ENCODE data around the gene KLHDC2. TPM values are rescaled to one million over a fixed set of nuclear protein-coding genes. Genes with fewer than 3 reads are reported as not detected.
"Not testable (repeated sequence)": the region's sequence is repeated elsewhere in the genome, so short reads cannot be mapped to it uniquely, and the experiment has no call there.

Gene KLHDC2
- total RNA-seq, 2 experiments from 2014 or later: 24.9 to 25.5 TPM

DNA sequence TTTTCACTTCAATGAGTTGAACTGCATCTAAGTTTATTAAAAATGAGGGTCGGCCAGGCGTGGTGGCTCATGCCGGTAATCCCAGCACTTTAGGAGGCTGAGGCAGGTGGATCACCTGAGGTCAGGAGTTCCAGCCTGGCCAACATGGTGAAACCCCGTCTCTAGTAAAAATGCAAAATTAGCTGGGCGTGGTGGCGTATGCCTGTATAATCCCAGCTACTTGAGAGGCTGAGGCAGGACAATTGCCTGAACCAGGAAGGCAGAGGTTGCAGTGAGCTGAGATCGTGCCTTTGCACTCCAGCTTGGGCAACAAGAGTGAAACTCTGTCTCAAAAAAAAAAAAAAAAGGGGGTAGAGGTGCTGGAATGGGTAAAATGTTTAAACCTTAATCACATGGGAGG, 13.1 kb downstream of the KLHDC2 start:
- not testable (repeated sequence) for H3K27ac Mint-ChIP-seq; H3K27me3 Mint-ChIP-seq (ENCODE audit: low read depth); H3K4me3 Mint-ChIP-seq; DNase-seq; H3K9me3 Mint-ChIP-seq (ENCODE audit: insufficient read depth); H3K4me1 Mint-ChIP-seq (ENCODE audit: low read depth); ATAC-seq
- CTCF ChIA-PET: interaction anchor here (1.1 to 2.4 kb wide), 3 partner anchors 14 to 149 kb away, joined by 3 to 11 read pairs (median 4); partner anchors contain the start of genes DNAAF2 and KLHDC2
- POLR2A ChIA-PET: interaction anchor here (0.5 to 1.4 kb wide), 5 partner anchors 9 to 80 kb away, joined by 3 to 9 read pairs (median 3); partner anchors contain the start of gene KLHDC2
- H3K36me3 Mint-ChIP-seq (ENCODE audit: low read depth): peaks cover 58% of the 10 kb centered on the region

- ATAC-seq: no peak
- no peak for DNase-seq
- ChIA-PET POLR2A (interaction anchor here (1.5 kb wide), 1 partner anchor 15 kb away, joined by 6 read pairs; the partner anchor contains the start of gene KLHDC2), CTCF (interaction anchor here (1.4 to 1.8 kb wide), 3 partner anchors 16 to 163 kb away, joined by 3 to 5 read pairs (median 3); partner anchors contain the start of genes KLHDC2, MGAT2, NEMF and RPL36AL)
- no peaks in the 10 kb centered on the region for H3K4me1 Mint-ChIP-seq (ENCODE audit: low read depth)
- no peaks in the 10 kb centered on the region for H3K27me3 Mint-ChIP-seq (ENCODE audit: low read depth)
- no peak overlapping the region for H3K27ac Mint-ChIP-seq
- no peaks in the 10 kb centered on the region for H3K9me3 Mint-ChIP-seq (ENCODE audit: insufficient read depth)
- peaks cover 66% of the 10 kb centered on the region for H3K36me3 Mint-ChIP-seq (ENCODE audit: low read depth)
- no peak overlapping the region for H3K4me3 Mint-ChIP-seq
Observed at GRCh38 chr14:49783394-49784014, 15.6 kb downstream of the KLHDC2 start.

DNA sequence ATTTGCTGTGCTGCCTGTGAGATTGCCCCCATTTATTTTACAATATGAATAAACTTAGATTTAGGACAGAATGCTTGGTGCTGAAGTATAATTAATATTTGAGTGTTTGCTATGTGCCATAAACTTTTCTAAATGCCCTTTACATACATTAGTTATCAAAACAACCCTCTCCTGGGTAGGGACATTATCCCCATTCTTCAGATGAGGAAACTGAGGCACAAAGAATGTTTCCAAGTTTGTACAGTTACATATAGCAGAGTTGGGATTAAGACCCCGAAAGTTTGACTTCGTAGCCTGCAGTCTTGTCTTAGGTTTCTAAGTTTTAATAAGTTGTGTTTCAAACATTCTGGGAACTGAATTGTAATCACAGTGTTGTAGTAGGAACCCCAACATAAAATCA, 18.4 kb downstream of the KLHDC2 start:
- no peak overlapping the region for H3K27ac Mint-ChIP-seq
- ATAC-seq (no peak), DNase-seq (no peak)
- ChIA-PET CTCF (no interaction called here), POLR2A (interaction anchor here (1.0 kb wide), 1 partner anchor 18 kb away, joined by 3 read pairs; the partner anchor contains the start of gene KLHDC2)
- H3K36me3 Mint-ChIP-seq (ENCODE audit: low read depth): peaks cover 73% of the 10 kb centered on the region
- no peak overlapping the region for H3K4me3 Mint-ChIP-seq
- no peaks in the 10 kb centered on the region for H3K27me3 Mint-ChIP-seq (ENCODE audit: low read depth)
- no peaks in the 10 kb centered on the region for H3K4me1 Mint-ChIP-seq (ENCODE audit: low read depth)
- no peaks in the 10 kb centered on the region for H3K9me3 Mint-ChIP-seq (ENCODE audit: insufficient read depth)

DNA sequence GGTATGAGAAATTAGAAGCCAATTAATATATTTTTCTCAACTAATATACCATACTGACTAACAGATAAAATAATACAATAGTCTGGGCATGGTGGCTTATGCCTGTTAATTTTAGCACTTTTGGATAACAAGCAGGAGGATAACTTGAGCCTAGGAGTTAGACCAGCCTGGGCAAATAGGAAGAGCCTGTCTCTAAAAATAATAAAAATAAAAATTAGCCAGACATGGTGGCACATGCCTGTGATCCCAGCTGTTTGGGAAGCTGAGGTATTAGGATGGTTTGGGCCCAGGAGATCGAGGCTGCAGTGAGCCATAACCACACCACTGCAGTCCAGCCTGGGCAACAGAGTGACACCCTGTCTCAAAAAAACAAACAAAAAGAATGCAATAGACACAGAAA, 24.7 kb downstream of the KLHDC2 start:
- ATAC-seq (no peak), DNase-seq (no peak)
- H3K36me3 Mint-ChIP-seq (ENCODE audit: low read depth): peaks cover 71% of the 10 kb centered on the region
- no peaks in the 10 kb centered on the region for H3K27me3 Mint-ChIP-seq (ENCODE audit: low read depth)
- CTCF ChIA-PET: no interaction called here
- POLR2A ChIA-PET: no interaction called here
- no peak overlapping the region for H3K27ac Mint-ChIP-seq
- H3K4me3 Mint-ChIP-seq: no peak overlapping the region
- H3K4me1 Mint-ChIP-seq (ENCODE audit: low read depth): no peaks in the 10 kb centered on the region
- no peaks in the 10 kb centered on the region for H3K9me3 Mint-ChIP-seq (ENCODE audit: insufficient read depth)

DNA sequence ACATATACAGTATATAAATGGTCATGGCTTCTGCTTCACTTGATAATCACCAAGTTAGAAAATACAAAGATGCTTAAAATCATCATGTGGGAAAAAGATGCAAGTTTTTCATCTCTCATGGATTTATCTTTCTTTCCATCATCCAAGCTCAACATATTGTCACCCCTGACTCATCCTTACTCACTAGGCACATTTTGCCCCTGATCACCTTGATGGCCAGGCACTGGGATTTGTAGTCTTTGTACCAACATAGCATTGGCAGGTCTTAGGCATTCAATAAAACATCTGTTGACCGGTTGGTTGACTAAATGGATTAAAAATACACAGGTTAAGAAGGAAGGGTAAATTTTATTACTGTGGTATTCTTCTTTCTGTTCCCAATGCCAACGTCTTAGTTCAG, 28.1 kb downstream of the KLHDC2 start:
- H3K36me3 Mint-ChIP-seq (ENCODE audit: low read depth): peaks cover 64% of the 10 kb centered on the region
- H3K9me3 Mint-ChIP-seq (ENCODE audit: insufficient read depth): no peaks in the 10 kb centered on the region
- no peak for ATAC-seq
- H3K27ac Mint-ChIP-seq: peak overlapping the region; percentile 13
- POLR2A ChIA-PET: no interaction called here
- H3K4me1 Mint-ChIP-seq (ENCODE audit: low read depth): no peaks in the 10 kb centered on the region
- H3K27me3 Mint-ChIP-seq (ENCODE audit: low read depth): no peaks in the 10 kb centered on the region
- no peak overlapping the region for H3K4me3 Mint-ChIP-seq
- CTCF ChIA-PET: no interaction called here
- no peak for DNase-seq

- no peak for ATAC-seq
- CTCF ChIA-PET: interaction anchor here (0.8 to 0.9 kb wide), 2 partner anchors 20 to 43 kb away, joined by 3 read pairs; no protein-coding TSS in a partner anchor
Observed at GRCh38 chr14:49808780-49809179, 40.8 kb downstream of the KLHDC2 start.

GRCh38 chr14:49816118-49816517, 48.2 kb downstream of the KLHDC2 start:
- ChIA-PET CTCF (interaction anchor here (2.4 kb wide), 1 partner anchor 182 kb away, joined by 8 read pairs; the partner anchor contains the start of gene DNAAF2), POLR2A (interaction anchor here (1.0 to 1.4 kb wide), 2 partner anchors 45 to 182 kb away, joined by 3 read pairs; no protein-coding TSS in a partner anchor)
- not testable (repeated sequence) for H3K4me1 Mint-ChIP-seq (ENCODE audit: low read depth); H3K4me3 Mint-ChIP-seq; H3K27ac Mint-ChIP-seq; ATAC-seq; DNase-seq; H3K9me3 Mint-ChIP-seq (ENCODE audit: insufficient read depth); H3K27me3 Mint-ChIP-seq (ENCODE audit: low read depth)
- H3K36me3 Mint-ChIP-seq (ENCODE audit: low read depth): peaks cover 80% of the 10 kb centered on the region

More at GRCh38 chr14:49808780-49809179, 40.8 kb downstream of the KLHDC2 start:
- H3K36me3 Mint-ChIP-seq (ENCODE audit: low read depth): peaks cover 67% of the 10 kb centered on the region
- H3K27me3 Mint-ChIP-seq (ENCODE audit: low read depth): no peaks in the 10 kb centered on the region
- H3K4me3 Mint-ChIP-seq: no peak overlapping the region
- no peaks in the 10 kb centered on the region for H3K4me1 Mint-ChIP-seq (ENCODE audit: low read depth)
- H3K27ac Mint-ChIP-seq: no peak overlapping the region
- DNase-seq: no peak
- H3K9me3 Mint-ChIP-seq (ENCODE audit: insufficient read depth): no peaks in the 10 kb centered on the region
- POLR2A ChIA-PET: no interaction called here

- H3K4me3 Mint-ChIP-seq: no peak overlapping the region
- ChIA-PET POLR2A (interaction anchor here (0.5 kb wide), 1 partner anchor 715 kb away, joined by 3 read pairs; the partner anchor contains the start of gene MAP4K5), CTCF (interaction anchor here (2.5 to 3.3 kb wide), 2 partner anchors 41 to 183 kb away, joined by 7 read pairs; no protein-coding TSS in a partner anchor)
- H3K4me1 Mint-ChIP-seq (ENCODE audit: low read depth): no peaks in the 10 kb centered on the region
- H3K27me3 Mint-ChIP-seq (ENCODE audit: low read depth): no peaks in the 10 kb centered on the region
- H3K9me3 Mint-ChIP-seq (ENCODE audit: insufficient read depth): peaks cover 6% of the 10 kb centered on the region
- ATAC-seq: no peak
- H3K36me3 Mint-ChIP-seq (ENCODE audit: low read depth): peaks cover 75% of the 10 kb centered on the region
- no peak for DNase-seq
- H3K27ac Mint-ChIP-seq: no peak overlapping the region
Observed at GRCh38 chr14:49816844-49817243, 48.9 kb downstream of the KLHDC2 start.

- peaks cover 74% of the 10 kb centered on the region for H3K36me3 Mint-ChIP-seq (ENCODE audit: low read depth)
- POLR2A ChIA-PET: no interaction called here
- H3K27me3 Mint-ChIP-seq (ENCODE audit: low read depth): no peaks in the 10 kb centered on the region
- ATAC-seq (no peak), DNase-seq (no peak)
- peaks cover 6% of the 10 kb centered on the region for H3K9me3 Mint-ChIP-seq (ENCODE audit: insufficient read depth)
- no peak overlapping the region for H3K27ac Mint-ChIP-seq
- H3K4me3 Mint-ChIP-seq: no peak overlapping the region
- peaks cover 2% of the 10 kb centered on the region for H3K4me1 Mint-ChIP-seq (ENCODE audit: low read depth)
- CTCF ChIA-PET: interaction anchor here (3.3 kb wide), 1 partner anchor 186 kb away, joined by 7 read pairs; no protein-coding TSS in a partner anchor
Observed at GRCh38 chr14:49820176-49820575, 52.2 kb downstream of the KLHDC2 start.

GRCh38 chr14:49828640-49829039, 60.7 kb downstream of the KLHDC2 start:
- no peak for ATAC-seq
- ChIA-PET CTCF (interaction anchor here (1.0 to 5.3 kb wide), 8 partner anchors 17 to 367 kb away, joined by 3 to 34 read pairs (median 4); partner anchors contain the start of genes DNAAF2 and NEMF), POLR2A (no interaction called here)
- H3K4me1 Mint-ChIP-seq (ENCODE audit: low read depth): peaks cover 4% of the 10 kb centered on the region
- H3K27me3 Mint-ChIP-seq (ENCODE audit: low read depth): no peaks in the 10 kb centered on the region
- H3K9me3 Mint-ChIP-seq (ENCODE audit: insufficient read depth): no peaks in the 10 kb centered on the region
- no peak overlapping the region for H3K27ac Mint-ChIP-seq
- H3K4me3 Mint-ChIP-seq: no peak overlapping the region
- H3K36me3 Mint-ChIP-seq (ENCODE audit: low read depth): peaks cover 61% of the 10 kb centered on the region
- no peak for DNase-seq
